ENCODE results near the gene GOLGA6B. TPM values are rescaled to one million over a fixed set of nuclear protein-coding genes. Genes with fewer than 3 reads are reported as not detected.

Gene GOLGA6B
- total RNA-seq, 1 donor from 2014 or later, result not detected

Other genes starting within 250 kb of the GOLGA6B start
- 182 TPM for gene ARIH1, start 180.4 kb upstream of the GOLGA6B start, total RNA-seq
- not detected for gene HIGD2B, start 31.5 kb downstream of the GOLGA6B start, total RNA-seq
- 12.1 TPM for gene BBS4, start 31.5 kb downstream of the GOLGA6B start, total RNA-seq
- 11.1 TPM for gene ADPGK, start 129.1 kb downstream of the GOLGA6B start, total RNA-seq